Fibroblast of lung (primary cell): ENCODE results near the gene ZNG1C.
"Not testable (repeated sequence)": the region's sequence is repeated elsewhere in the genome, so short reads cannot be mapped to it uniquely, and the experiment has no call there.

Experiments
- EZH2 ChIP-seq: IDR thresholded peaks from 2 replicates; pipeline ENCODE4 v1.5.1; 2012; ENCODE audit warnings: low read length, control low read depth, mild to moderate bottlenecking; ENCODE audit errors: missing control alignments
- TF ChIP-seq, protein P1 (sequence below), 2 donors: IDR thresholded peaks in 1 of 2; conservative IDR thresholded peaks in 1 of 2; 1 replicate in 1 of 2; 2 replicates in 1 of 2; pipeline ENCODE4 v1.5.1; 2011 to 2012; ENCODE audit warnings: low read length in 2 of 2, control low read depth in 1 of 2, inconsistent platforms in 1 of 2, low read depth in 1 of 2, mild to moderate bottlenecking in 1 of 2

DNA sequence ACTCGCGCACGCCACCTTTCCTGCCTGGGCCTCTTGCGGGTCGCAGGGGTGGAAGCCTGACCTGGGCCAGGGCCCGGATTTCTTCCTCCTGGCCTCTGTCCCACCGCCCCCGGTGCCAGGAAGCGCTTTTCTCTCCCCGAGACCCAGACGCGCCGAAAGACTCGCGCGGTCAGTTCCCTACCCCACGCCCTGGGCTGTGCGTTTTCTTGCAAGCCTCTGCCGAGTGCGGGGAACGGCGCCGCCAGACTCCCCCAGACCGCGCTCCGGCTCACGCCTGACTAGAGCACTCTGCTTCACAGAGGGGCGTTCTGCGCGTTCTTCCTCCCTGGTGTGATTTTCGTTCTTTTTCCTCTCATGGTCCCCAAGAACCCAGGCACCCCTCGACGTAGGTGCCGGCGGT lies 65.3 kb downstream of the ZNG1C start:
- TF ChIP-seq, protein P1, sequence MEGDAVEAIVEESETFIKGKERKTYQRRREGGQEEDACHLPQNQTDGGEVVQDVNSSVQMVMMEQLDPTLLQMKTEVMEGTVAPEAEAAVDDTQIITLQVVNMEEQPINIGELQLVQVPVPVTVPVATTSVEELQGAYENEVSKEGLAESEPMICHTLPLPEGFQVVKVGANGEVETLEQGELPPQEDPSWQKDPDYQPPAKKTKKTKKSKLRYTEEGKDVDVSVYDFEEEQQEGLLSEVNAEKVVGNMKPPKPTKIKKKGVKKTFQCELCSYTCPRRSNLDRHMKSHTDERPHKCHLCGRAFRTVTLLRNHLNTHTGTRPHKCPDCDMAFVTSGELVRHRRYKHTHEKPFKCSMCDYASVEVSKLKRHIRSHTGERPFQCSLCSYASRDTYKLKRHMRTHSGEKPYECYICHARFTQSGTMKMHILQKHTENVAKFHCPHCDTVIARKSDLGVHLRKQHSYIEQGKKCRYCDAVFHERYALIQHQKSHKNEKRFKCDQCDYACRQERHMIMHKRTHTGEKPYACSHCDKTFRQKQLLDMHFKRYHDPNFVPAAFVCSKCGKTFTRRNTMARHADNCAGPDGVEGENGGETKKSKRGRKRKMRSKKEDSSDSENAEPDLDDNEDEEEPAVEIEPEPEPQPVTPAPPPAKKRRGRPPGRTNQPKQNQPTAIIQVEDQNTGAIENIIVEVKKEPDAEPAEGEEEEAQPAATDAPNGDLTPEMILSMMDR (conservative IDR thresholded peaks at IDR 0.05 in 1 of 2, IDR thresholded peaks at IDR 0.05 in 1 of 2; ENCODE audit: low read depth in 1 of 2, low read length in 2 of 2): not testable (repeated sequence)
- TF ChIP-seq EZH2: not testable (repeated sequence)
